ENCODE data around the gene ZNF480. TPM values are rescaled to one million over a fixed set of nuclear protein-coding genes. Genes with fewer than 3 reads are reported as not detected.
"Not testable (repeated sequence)": the region's sequence is repeated elsewhere in the genome, so short reads cannot be mapped to it uniquely, and the experiment has no call there.

ZNF480 gene
- total RNA-seq, 1 donor: 9.4 TPM

DNA sequence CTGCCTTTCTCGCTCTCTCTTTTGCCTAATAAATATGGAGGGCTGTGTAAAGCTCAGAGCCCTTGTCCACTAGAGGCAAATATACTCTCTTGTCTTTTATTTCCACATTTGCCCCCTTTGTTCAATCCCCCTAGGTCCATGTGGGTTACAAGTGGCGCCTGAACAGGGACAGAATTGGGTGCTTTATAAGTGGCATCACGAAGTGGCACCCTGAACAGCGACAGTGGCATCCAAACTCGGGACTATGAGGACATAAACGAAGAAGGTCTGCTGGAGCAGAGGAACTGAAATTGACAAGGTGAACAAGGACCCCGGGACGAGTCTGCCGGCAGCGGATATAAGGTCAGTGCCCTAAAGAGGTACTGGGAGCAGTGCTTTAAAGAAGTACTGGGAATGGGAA is 34.8 kb downstream of the ZNF480 start:
- H3K27me3 ChIP-seq (ENCODE audit: insufficient read depth, low read length): no peaks in the 10 kb centered on the region
- no peak overlapping the region for H3K4me2 ChIP-seq (ENCODE audit: insufficient read depth, low read length)
- no peak overlapping the region for H3K27ac ChIP-seq (ENCODE audit: low read depth, low read length)
- peaks cover 5% of the 10 kb centered on the region for H3K79me2 ChIP-seq (ENCODE audit: insufficient read depth, low read length)
- TF ChIP-seq CTCF (IDR thresholded peaks at IDR 0.05; ENCODE audit: extremely low read depth, low read depth, low read length): no peak
- H3K4me3 ChIP-seq (ENCODE audit: insufficient read depth, low read length): no peak overlapping the region
- peaks cover 1% of the 10 kb centered on the region for H3K4me1 ChIP-seq (ENCODE audit: insufficient read depth, low read length)
- no peak overlapping the region for H2AFZ ChIP-seq (ENCODE audit: low read length)
- H3K36me3 ChIP-seq (ENCODE audit: insufficient read depth, low read length): no peaks in the 10 kb centered on the region
- H3K9me3 ChIP-seq (ENCODE audit: low read depth, low read length): peaks cover 9% of the 10 kb centered on the region
- no peaks in the 10 kb centered on the region for H4K20me1 ChIP-seq (ENCODE audit: insufficient read depth, low read length)
- DNase-seq (ENCODE audit: insufficient read length, low spot score, missing footprints): peak; percentile 32

DNA sequence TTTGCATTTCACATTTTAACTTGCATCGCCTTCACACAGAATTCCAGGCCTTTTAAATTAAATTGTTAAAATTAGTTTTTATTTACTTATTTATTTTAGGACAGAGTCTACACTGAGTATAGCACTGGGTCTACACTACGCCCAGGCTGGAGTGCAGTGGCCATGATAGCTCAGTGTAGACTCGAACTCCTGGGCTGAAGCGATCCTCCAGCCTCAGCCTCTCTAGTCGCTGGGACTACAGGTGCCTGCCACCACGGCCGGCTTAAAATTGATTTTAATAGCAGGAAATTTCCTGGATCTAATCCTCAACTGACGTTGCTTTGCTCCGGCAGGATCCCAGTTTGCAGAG is 38.8 kb downstream of the ZNF480 start:
- no peaks in the 10 kb centered on the region for H3K27me3 ChIP-seq (ENCODE audit: insufficient read depth, low read length)
- no peak for DNase-seq (ENCODE audit: insufficient read length, low spot score, missing footprints)
- no peaks in the 10 kb centered on the region for H4K20me1 ChIP-seq (ENCODE audit: insufficient read depth, low read length)
- peak overlapping the region; percentile 97 for H3K4me3 ChIP-seq (ENCODE audit: insufficient read depth, low read length)
- peak overlapping the region; percentile 97 for H2AFZ ChIP-seq (ENCODE audit: low read length)
- TF ChIP-seq CTCF (IDR thresholded peaks at IDR 0.05; ENCODE audit: extremely low read depth, low read depth, low read length): no peak
- no peaks in the 10 kb centered on the region for H3K36me3 ChIP-seq (ENCODE audit: insufficient read depth, low read length)
- H3K4me1 ChIP-seq (ENCODE audit: insufficient read depth, low read length): peaks cover 7% of the 10 kb centered on the region
- peaks cover 9% of the 10 kb centered on the region for H3K9me3 ChIP-seq (ENCODE audit: low read depth, low read length)
- peak overlapping the region; percentile 96 for H3K4me2 ChIP-seq (ENCODE audit: insufficient read depth, low read length)
- H3K79me2 ChIP-seq (ENCODE audit: insufficient read depth, low read length): peaks cover 5% of the 10 kb centered on the region
- H3K27ac ChIP-seq (ENCODE audit: low read depth, low read length): peak overlapping the region; percentile 87

- H3K36me3 ChIP-seq (ENCODE audit: insufficient read depth, low read length): no peaks in the 10 kb centered on the region
- no peaks in the 10 kb centered on the region for H4K20me1 ChIP-seq (ENCODE audit: insufficient read depth, low read length)
- H3K79me2 ChIP-seq (ENCODE audit: insufficient read depth, low read length): peaks cover 5% of the 10 kb centered on the region
- H3K4me3 ChIP-seq (ENCODE audit: insufficient read depth, low read length): peak within 1 kb of the TSS; percentile 97
- H3K27me3 ChIP-seq (ENCODE audit: insufficient read depth, low read length): no peaks in the 10 kb centered on the region
- peak within 1 kb of the TSS; percentile 97 for H2AFZ ChIP-seq (ENCODE audit: low read length)
- peak within 1 kb of the TSS; percentile 96 for H3K4me2 ChIP-seq (ENCODE audit: insufficient read depth, low read length)
- no peak for TF ChIP-seq CTCF (IDR thresholded peaks at IDR 0.05; ENCODE audit: extremely low read depth, low read depth, low read length)
- peak; percentile 98 for DNase-seq (ENCODE audit: insufficient read length, low spot score, missing footprints)
- peaks cover 7% of the 10 kb centered on the region for H3K4me1 ChIP-seq (ENCODE audit: insufficient read depth, low read length)
- peak within 1 kb of the TSS; percentile 87 for H3K27ac ChIP-seq (ENCODE audit: low read depth, low read length)
- H3K9me3 ChIP-seq (ENCODE audit: low read depth, low read length): peaks cover 6% of the 10 kb centered on the region
Observed at GRCh38 chr19:52336117-52336790, 39.3 kb downstream of the ZNF480 start, which contains the start of gene ZNF610. ZNF610 (plus strand) TSS chr19:52336243; CDS start chr19:52349173, 12,930 bp downstream.

GRCh38 chr19:52336791-52337381 is 39.9 kb downstream of the ZNF480 start:
- Histone ChIP-seq H3K4me2 (ENCODE audit: insufficient read depth, low read length) (peak overlapping the region; percentile 96), H3K27ac (ENCODE audit: low read depth, low read length) (peak overlapping the region; percentile 87), H3K9me3 (ENCODE audit: low read depth, low read length) (peaks cover 3% of the 10 kb centered on the region), H4K20me1 (ENCODE audit: insufficient read depth, low read length) (no peaks in the 10 kb centered on the region), H3K79me2 (ENCODE audit: insufficient read depth, low read length) (peaks cover 5% of the 10 kb centered on the region), H3K36me3 (ENCODE audit: insufficient read depth, low read length) (no peaks in the 10 kb centered on the region), H3K4me3 (ENCODE audit: insufficient read depth, low read length) (peak overlapping the region; percentile 97), H2AFZ (ENCODE audit: low read length) (peak overlapping the region; percentile 97), H3K27me3 (ENCODE audit: insufficient read depth, low read length) (no peaks in the 10 kb centered on the region), H3K4me1 (ENCODE audit: insufficient read depth, low read length) (peaks cover 7% of the 10 kb centered on the region)
- peak; percentile 32 for DNase-seq (ENCODE audit: insufficient read length, low spot score, missing footprints)
- no peak for TF ChIP-seq CTCF (IDR thresholded peaks at IDR 0.05; ENCODE audit: extremely low read depth, low read depth, low read length)

DNA sequence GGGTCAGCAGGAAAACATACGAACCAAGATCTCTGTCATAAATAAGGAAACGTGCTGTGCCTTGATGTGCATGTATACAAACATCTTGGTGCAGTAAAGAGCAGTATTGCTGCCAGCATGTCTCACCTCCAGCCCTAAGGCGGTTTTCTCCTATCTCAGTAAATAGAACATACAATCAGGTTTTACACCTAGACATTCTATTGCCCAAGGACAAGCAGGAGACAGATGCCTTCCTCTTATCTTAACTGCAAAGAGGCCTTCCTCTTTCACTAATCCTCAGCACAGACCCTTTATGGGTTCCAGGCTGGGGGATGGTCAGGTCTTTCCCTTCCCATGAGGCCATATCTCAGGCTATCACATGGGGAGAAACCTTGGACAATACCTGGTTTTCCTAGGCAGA is 42.1 kb downstream of the ZNF480 start:
- H3K27me3 ChIP-seq (ENCODE audit: insufficient read depth, low read length); H3K4me2 ChIP-seq (ENCODE audit: insufficient read depth, low read length); H2AFZ ChIP-seq (ENCODE audit: low read length); DNase-seq (ENCODE audit: insufficient read length, low spot score, missing footprints); H3K36me3 ChIP-seq (ENCODE audit: insufficient read depth, low read length); H3K4me1 ChIP-seq (ENCODE audit: insufficient read depth, low read length); H3K9me3 ChIP-seq (ENCODE audit: low read depth, low read length); H3K27ac ChIP-seq (ENCODE audit: low read depth, low read length); H3K79me2 ChIP-seq (ENCODE audit: insufficient read depth, low read length); H3K4me3 ChIP-seq (ENCODE audit: insufficient read depth, low read length); H4K20me1 ChIP-seq (ENCODE audit: insufficient read depth, low read length): not testable (repeated sequence)
